NCI-H2107 treated with DMSO at 0.1 percent for 48 hours (cell line): ENCODE results near the gene DTX3.
"Not testable (repeated sequence)": the region's sequence is repeated elsewhere in the genome, so short reads cannot be mapped to it uniquely, and the experiment has no call there.

ENCODE experiments used
- DNase-seq: peaks from one replicate; lab custom pipeline; 2025; ENCODE audit not compliant: unreplicated experiment; lab: John Stamatoyannopoulos, UW

Gene DTX3

DNA sequence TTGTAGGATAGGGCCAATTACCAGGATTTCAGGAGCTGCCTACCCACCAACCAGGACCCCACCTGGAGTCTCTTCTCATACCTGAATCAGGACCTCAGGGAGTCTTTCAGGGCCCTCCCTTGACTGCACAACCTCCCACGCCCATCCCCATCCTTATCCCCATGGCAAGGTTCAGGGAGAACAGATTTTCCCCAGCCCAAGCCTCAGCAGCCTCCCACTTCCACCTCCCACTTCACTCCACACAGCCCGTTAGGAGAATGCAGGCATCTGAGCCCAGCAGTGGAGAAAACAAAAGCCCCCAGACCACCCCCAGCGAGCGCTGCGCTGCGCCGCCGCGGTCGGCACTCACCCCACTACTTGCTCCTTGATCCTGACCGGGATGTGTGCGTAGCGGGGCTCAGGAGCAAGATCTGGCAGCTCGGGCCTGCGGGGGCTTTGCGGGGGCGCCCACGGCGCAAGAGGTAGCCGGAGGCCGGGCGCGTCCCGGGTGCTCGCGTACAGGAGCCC lies 27.0 kb downstream of the DTX3 start:
- no peak for DNase-seq

DNA sequence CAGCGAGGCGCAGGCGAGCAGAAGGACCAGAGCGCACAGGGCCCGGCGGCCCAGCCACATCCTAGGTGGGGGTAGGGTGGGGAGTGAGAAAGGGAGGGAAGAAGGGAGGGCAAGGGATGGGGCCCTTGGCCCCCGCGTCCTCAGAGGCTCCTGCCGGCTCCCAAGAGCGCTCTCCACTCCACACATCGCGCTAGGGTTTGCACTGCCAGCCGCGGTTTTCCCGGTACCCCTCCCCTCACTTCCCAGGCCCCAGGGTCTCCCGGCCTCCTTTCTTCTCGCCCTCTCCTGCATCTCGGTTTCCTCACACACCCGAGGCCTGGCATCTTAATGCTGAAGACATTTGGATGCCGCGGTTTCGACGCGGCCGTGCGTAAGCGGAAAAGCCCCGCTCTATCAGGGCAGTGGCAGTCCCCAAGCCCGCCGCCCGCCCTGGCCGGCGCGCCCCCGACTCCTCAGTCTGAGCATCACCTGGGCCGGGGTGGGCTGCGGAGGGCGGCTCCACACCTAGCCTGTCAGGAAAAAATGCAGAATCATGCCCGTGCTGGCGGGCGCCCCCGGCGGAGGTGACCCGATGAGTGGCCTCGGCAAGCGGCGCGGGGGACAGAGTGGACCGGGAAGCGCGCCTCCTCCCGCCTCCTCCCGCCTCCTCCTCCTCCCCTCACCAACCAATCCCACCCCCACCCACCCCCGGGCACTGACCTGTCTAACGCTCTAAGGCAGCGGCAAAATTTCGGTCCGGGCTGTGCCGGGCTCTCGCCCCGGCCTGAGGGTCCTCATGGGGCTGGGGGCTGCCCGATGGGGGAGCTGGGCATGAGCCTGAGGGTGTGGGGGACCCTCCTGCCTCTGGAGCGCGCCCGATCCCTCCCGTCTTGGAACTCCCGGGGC lies 27.7 kb downstream of the DTX3 start:
- DNase-seq = no peak

DNA sequence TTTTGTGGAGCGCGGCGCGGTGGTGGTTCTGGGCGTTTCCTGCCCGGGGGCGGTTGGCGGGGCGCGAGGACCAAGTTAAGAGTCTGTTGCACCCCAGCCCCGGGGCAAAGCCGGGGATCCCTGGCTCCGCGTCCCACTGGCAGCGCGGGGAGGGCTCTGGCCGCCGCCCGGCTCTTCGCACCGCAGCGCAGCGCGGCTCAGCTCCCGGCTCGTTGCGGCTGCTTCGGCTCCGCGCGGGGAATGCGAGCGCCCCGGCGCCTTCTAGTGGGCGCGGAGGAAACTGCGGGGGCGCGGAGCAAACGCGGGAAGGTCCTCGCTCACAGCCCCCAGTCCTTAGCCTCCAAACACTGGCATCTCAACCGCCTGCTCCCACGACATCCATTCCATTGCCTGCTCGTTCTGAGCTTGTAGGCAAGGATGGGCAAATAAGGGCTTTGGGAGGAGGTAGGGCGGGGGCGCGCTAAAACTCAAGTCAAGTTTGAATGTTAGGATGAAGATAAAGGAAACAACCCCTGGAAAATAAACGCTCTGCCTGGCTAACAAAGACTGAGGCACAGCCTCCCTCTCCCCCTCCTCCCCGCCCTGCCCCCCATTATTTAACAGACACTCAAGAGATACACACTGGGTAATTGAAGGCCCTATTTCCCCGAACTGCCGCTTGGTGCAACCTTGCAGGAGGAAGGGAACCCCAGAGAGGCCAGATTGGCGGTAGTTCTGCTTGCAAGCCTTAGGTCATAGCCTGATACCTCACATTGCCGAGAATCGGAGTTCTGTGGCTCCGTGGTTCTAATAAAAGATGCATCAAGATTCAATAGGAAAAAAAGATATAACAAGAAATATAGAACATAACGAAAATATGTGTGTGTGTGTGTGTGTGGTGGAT lies 28.6 kb downstream of the DTX3 start, which contains the start of gene B4GALNT1:
Gene B4GALNT1, minus strand, starts transcription at position 244 of the 883 bp plus-strand sequence. CDS start 1,069 bp downstream, outside the sequence.
- DNase-seq = peak; percentile 27

DNA sequence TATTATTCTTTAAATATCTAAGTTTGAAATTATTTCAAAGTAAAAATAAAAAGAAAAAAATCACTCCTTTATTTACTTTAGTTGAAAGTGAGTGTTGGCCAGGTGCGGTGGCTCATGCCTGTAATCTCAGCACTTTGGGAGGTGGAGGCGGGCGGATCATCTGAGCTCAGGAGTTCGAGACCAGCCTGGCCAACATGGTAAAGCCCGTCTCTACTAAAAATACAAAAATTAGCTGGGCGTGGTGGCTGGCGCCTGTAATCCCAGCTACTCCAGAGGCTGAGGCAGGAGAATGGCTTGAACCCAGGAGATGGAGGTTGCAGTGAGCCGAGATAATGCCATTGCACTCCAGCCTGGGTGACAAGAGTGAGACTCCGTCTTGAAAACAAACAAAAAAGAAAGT lies 32.1 kb downstream of the DTX3 start:
- not testable (repeated sequence) for DNase-seq

DNA sequence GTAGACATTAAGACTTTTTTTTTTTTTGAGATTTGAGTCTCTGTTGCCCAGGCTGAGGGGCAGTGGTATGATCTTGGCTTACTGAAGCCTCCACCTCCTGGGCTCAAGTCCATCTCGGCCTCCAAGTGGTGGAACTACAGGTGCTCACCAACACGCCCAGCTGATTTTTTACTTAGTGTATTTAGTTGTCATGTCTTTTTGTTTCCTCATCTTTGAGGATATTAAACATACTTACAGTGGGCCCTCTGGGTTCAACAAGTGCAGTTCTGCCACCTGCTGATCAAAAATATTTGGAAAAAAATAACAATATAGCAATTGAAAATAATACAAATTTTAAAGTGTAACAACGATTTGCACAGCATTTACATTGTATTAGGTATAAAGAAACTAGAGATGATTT lies 32.7 kb downstream of the DTX3 start:
- DNase-seq = no peak

DNA sequence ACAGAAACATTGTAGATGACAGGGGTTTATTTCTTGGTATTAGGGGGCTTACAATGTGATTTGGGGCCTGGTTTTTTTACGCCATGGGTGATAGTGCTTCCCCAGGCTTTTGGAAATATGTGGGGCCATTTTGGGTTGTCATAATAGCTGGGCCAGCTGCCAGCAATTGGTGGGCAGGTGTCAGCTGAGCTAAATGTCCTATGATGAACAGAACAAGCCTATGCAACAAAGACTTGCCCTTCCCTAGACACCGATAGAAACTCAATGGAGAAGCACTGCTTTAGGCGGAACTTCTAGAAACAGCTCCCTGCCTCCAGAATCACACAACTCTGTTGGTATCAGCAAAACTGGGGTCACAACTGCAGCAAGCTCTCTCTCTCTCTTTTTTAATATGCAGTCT lies 33.5 kb downstream of the DTX3 start:
- no peak for DNase-seq

DNA sequence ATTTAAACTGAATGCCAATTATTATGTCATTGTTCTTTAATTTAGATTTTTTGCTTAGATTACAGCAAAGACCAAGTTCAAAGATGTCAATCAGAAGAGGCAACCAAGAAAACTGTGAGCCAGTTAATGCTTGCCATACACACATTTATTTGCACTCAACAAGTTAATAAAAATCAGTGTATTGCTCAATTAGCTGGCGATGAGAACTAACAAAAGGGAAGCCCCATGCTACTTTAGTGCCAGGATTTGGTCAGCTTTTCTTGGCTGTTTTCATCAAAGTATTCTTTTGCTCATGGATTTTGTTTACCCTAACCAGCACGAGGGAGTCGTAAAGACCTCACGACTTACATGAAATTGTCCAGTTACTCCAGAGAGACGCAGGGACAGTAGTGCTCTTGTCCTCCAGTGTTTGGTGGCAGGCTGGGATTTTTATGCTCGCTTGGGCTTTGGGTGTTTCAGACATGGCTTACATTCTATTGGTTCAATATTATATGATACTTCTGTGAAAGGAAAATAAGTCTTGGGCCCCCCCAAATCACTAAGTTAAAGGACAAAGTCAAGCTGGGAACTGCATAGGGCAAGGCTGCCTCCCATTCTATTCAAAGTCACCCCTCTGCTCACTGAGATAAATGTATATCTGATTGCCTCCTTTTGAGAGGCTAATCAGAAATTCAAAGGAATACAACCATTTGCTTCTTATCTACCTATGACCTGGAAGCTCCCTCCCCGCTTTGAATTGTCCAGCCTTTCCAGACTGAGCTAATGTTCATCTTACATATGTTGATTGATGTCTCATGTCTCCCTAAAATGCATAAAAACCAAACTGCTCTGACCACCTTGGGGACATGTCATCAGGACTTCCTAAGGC lies 35.8 kb downstream of the DTX3 start:
- no peak for DNase-seq

DNA sequence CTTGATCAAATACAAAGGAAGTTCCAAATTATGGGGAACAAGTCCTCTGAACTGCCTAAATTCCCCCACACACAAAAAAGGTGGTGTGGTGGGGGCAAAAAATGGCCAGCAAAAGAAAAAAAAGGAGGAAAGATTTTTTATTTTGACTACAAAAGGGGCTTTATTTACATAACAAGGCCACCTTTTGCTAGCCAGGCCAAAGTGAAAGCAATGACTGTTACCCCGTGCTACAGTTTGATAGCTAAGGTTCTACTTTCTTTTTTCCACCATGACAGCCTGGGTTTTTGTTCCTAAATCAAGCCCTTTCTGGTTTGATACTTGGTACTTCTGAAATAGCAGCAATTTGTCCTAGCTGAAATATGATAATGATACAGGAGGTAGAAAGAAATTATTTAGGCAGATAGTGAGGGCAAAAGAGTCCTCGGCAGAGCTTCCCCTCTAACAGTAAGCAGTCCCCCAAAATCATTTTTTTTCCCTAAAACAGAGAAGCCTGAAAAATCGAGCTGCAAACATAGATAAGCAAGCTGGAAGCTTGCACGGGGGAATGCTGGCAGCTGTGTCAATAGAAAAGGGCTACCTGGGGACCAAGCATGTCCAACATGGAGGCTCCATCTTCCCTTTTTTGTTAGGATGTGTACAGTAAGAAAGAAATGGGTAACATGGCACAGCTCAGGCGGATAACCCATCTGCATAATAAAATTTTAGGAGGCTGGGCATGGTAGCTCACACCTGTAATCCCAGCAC lies 37.2 kb downstream of the DTX3 start:
- DNase-seq = no peak

DNA sequence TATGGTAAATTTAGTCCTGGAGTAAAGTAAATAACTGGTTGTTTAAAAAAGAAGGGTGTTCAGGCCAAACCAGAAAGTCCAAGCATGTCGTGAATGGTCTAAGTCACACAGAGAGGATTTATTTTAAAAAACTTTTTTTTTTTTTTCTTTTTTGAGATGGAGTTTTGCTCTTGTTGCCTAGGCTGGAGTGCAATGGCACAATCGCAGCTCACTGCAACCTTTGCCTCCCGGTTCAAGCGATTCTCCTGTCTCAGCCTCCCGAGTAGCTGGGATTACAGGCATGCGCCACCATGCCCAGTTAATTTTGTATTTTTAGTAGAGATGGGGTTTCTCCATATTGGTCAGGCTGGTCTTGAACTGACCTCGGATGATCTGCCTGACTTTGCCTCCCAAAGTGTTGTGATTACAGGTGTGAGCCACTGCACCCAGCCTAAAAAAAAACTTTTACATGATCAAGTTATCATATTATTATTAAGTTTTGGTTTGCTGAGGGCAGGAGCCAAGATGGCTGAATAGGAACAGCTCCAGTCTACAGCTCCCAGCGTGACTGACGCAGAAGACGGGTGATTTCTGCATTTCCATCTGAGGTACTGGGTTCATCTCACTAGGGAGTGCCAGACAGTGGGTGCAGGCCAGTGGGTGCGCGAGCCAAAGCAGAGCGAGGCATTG lies 41.5 kb downstream of the DTX3 start:
- DNase-seq = not testable (repeated sequence)

DNA sequence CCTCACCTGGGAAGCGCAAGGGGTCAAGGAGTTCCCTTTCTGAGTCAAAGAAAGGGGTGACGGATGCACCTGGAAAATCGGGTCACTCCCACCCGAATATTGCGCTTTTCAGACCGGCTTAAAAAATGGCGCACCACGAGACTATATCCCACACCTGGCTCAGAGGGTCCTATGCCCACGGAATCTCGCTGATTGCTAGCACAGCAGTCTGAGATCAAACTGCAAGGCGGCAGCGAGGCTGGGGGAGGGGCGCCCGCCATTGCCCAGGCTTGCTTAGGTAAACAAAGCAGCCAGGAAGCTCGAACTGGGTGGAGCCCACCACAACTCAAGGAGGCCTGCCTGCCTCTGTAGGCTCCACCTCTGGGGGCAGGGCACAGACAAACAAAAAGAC lies 42.0 kb downstream of the DTX3 start:
- not testable (repeated sequence) for DNase-seq

DNA sequence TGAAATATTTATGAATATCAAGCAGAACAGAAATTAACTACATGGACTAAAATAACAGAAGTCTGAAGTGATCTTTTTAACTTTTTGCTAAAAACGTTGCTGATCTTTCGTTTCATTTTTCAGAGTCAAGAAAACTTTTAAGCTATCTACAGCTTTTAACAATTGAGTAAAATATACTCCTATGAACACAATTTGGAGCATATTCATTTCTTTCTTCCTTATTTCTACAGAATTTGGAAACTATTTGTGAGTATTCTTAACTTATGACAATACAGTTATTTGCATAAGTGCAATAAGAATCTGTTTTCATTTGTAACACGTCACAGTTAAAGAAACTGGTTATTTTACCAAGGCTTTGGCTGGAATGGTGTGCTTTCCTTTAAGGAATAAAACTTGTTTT lies 49.4 kb downstream of the DTX3 start:
- no peak for DNase-seq

DNA sequence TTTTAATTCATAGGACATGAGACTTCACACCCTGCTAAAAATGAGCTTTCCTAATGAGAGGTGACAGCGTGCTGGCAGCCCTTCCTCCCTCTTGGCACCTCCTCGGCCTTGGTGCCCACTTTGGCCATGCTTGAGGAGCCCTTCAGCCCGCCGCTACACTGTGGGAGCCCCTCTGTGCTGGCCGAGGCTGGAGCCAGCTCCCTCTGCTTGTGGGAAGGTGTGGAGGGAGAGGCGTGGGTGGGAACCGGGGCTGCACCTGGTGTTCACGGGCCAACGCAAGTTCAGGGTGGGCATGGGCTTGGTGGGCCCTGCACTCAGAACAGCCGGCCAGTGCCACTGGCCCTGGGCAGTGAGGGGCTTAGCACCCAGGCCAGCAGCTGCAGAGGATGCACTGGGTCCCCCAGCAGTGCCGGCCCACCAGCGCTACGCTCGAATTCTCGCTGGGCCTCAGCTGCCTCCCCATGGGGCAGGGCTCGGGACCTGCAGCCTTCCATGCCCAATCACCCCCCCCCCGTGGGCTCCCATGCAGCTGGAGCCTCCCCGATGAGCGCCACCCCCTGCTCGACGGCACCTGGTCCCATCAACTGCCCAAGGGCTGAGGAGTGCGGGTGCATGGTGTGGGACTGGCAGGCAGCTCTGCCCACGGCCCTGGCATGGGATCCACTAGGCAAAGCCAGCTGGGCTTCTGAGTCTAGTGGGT lies 51.1 kb downstream of the DTX3 start:
- DNase-seq = no peak

DNA sequence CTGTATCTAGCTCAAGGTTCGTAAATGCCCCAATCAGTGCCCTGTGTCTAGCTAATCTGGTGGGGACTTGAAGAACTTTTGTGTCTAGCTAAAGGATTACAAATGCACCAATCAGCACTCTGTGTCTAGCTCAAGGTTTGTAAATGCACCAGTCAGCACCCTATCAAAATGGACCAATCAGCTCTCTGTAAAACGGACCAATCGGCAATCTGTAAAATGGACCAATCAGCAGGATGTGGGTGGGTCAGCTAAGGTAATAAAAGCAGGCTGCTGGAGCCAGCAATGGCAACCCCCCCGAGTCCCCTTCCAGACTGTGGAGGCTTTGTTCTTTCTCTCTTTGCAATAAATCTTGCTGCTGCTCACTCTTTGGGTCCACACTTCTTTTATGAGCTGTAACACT lies 51.8 kb downstream of the DTX3 start:
- DNase-seq = not testable (repeated sequence)

DNA sequence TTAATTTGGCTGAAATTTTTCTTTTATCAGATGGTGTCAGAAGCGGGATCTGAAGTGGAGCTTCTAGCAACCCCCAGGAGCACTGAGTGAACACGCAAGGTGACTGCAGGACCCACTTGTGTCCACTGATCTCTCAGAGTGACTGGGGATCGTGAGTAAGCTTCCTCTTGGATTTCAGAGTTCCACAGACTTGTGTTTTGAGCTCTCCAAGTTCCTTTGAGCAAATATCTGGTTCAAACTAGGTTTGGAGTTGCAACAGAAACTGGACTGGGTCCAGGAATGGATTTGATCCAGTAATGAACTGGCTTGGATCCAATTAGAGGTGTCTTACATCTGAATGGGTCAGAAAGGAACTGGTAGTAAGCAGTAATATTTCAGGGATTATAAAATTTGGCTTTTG lies 53.1 kb downstream of the DTX3 start:
- no peak for DNase-seq

DNA sequence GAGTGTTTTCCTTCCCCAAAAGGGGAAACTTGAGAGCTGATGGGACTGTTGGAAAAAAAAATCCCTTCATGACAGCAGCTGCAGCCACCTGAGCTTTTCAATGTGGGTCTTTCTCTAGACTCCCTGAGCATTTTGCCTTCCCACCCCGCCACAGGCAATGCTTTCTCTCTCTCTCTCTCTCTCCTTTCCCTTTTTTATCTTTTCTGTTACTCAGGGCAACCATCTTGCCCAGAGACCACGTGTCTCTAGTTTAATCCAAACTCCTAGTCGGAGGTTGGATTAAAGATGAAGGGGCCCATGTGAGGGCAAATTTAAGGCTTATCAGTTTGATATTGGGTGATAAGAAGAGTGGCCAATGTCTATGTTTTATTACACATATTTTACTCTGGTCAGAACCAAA lies 54.3 kb downstream of the DTX3 start:
- no peak for DNase-seq
